ENCODE data around the gene C5.
A peak's percentile ranks its signal among the peaks of the same experiment; 100 is the strongest.

The C5 gene

DNA sequence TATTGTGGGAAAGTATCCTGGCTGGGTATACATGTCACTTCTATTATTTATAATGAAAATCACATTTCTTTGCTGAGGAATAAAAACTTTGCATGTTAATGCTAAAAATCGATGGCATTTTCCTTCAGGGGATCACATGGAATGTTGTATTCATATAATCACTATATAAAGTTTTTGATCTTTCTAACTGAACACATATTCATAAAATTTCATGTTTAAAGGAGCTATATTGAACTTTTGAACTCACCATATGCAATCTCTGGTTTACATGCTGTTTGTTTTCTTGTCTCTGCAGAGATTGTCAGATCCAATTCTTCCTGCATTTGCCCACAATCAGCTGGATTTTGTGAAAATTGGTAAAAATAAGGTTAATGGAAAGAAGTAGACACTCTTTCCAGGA is 90.1 kb downstream of the C5 start:
- Histone ChIP-seq H3K4me3 (no peak overlapping the region), H3K27ac (no peak overlapping the region)
- TF ChIP-seq, protein P1, sequence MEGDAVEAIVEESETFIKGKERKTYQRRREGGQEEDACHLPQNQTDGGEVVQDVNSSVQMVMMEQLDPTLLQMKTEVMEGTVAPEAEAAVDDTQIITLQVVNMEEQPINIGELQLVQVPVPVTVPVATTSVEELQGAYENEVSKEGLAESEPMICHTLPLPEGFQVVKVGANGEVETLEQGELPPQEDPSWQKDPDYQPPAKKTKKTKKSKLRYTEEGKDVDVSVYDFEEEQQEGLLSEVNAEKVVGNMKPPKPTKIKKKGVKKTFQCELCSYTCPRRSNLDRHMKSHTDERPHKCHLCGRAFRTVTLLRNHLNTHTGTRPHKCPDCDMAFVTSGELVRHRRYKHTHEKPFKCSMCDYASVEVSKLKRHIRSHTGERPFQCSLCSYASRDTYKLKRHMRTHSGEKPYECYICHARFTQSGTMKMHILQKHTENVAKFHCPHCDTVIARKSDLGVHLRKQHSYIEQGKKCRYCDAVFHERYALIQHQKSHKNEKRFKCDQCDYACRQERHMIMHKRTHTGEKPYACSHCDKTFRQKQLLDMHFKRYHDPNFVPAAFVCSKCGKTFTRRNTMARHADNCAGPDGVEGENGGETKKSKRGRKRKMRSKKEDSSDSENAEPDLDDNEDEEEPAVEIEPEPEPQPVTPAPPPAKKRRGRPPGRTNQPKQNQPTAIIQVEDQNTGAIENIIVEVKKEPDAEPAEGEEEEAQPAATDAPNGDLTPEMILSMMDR (IDR thresholded peaks at IDR 0.05): no peak
- DNase-seq (ENCODE audit: low spot score): no peak

DNA sequence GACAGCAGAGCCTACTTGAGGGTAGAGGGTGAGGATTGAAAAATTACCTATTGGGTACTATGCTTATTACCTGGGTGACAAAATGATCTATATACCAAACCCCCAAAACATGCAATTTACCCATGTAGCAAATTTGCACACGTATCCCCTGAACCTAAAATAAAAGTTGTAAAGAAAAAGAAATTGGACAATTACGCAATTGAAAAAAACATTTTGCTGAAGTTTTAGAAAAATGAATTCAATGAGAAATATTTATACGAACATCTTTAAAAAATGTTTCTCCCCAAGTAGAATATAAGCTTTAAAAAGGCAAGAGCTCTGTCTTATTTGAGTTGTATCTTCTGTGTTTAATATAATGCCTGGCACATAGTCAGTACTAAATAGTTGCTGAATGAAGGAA is 93.2 kb downstream of the C5 start:
- no peak for DNase-seq (ENCODE audit: low spot score)
- Histone ChIP-seq H3K4me3 (no peak overlapping the region), H3K27ac (no peak overlapping the region)
- TF ChIP-seq, protein P1 (IDR thresholded peaks at IDR 0.05): no peak

DNA sequence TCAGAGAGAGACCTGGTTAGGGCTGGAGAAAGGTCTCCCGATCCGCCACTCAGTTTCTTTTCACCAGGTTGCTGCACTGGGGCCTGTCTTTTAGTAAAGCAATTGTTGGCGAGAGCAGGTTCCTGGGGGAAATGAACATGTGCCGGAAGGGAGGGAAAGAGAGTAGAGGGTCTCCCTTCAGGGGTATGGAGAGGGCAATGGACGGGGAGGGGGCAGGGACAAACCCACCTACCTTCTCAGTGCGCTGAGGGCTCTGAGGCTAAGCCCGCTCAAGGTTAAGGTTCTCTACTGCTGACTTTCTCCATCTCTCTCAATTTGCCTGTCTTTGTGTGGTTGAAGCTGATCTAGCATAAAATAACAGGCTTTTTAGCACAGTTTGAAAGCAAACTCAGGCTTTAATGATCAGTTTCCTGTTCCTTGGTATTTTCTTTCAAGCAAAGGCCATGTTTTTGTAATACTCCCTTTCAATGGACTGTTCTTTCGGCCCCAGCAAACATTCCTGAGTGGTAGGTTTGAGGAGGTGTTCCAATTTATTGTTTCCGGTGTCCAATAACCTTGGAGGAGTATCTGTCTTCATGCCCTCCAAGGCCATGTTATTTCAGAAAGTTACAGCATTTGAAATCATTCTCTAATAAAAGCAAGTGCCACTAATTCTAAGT is 98.0 kb downstream of the C5 start:
- H3K27ac ChIP-seq: peak overlapping the region; percentile 93
- no peak overlapping the region for H3K4me3 ChIP-seq
- no peak for DNase-seq (ENCODE audit: low spot score)
- TF ChIP-seq, protein P1 (IDR thresholded peaks at IDR 0.05): no peak

DNA sequence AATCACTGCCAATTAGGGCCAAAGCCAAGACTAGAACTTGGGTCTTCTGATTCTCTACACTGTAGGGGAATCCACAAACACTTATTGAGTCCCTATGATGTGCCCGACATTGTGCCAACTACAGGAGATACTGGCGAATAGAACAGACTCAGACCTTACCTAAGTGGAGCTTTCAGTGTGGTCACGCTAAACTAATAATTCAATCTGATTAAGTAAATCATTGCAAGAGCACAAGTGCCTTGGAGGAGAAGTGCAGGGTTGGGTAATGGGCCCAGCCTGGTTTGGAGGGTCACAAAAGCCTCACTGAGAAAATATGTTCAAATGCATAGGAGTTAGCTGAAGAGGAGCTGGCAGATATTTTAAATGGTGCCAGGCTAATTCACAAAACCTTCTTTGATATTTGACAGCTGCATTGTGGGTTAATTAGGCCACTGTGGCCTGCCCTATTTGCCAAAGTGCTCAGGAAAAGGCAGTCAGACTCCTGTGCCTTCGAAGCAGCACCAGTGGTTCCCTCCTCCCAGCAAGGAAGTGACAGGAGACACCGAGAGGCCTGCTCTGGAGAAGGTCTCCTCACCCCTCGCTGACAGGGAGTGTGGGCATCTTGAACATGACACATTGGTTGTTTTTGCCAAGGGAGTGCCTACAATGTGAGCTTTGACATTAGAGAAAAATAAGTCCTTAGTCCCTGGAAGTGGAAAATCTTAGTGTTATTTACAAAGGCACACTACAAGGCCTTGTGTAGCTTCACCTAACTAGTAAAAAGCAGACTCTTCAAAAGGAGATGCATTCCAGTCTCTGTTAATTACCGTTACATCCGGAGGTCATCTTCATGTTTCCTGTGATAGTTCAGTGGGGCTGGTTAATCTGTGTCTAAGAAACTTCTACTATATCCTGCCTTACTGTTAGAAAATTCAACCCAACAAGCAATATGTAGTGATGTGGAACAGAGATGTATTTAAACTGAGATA is 99.4 kb downstream of the C5 start:
- Histone ChIP-seq H3K4me3 (no peak overlapping the region), H3K27ac (peak overlapping the region; percentile 93)
- TF ChIP-seq, protein P1 (IDR thresholded peaks at IDR 0.05): no peak
- no peak for DNase-seq (ENCODE audit: low spot score)

DNA sequence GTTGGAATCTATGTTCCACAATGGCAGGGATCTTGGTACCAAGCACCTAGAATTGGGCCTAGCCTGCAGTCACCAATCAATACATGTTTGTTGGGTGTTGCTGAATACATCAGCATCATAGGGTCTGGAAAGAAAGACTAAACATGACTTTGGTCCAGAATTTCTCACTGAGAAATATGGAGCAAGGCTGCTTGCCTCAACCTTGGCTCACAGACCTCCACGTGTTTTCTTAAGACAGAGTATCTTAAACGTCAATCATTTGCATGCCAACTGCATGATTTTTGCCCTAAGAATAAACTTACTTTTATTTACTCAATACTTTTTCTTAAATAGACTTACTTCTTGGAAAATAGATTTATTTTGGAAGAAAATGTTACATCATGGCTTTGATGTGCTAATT is 100.8 kb downstream of the C5 start:
- no peak for DNase-seq (ENCODE audit: low spot score)
- TF ChIP-seq, protein P1 (IDR thresholded peaks at IDR 0.05): no peak
- Histone ChIP-seq H3K27ac (peak overlapping the region; percentile 93), H3K4me3 (no peak overlapping the region)

DNA sequence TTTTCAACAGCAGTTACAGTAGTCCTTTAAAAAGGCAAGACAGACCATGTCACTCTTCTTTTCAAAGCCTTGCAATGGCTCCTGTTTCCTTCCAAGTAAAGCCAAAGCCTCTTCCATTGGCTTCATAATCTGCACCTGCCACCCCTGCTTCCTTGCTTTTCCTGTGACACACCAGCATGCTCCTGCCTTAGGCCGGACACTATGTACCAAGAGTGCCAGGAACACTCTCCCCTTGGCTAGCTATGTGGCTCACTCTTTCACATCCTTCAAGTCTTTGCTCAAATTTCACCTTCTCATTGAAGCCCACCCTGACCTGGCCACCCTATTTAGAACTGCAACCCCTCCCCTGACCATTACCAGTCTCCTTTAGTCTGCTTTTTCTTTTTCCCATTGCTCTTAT is 101.3 kb downstream of the C5 start:
- no peak overlapping the region for H3K4me3 ChIP-seq
- TF ChIP-seq, protein P1 (IDR thresholded peaks at IDR 0.05): no peak
- peak overlapping the region; percentile 81 to 93 for H3K27ac ChIP-seq

More for the DNA sequence above, 101.3 kb downstream of the C5 start:
- DNase-seq (ENCODE audit: low spot score): no peak
